NCI-H1436 (cell line): ENCODE measurements around the gene ZNG1F.
"Not testable (repeated sequence)": the region's sequence is repeated elsewhere in the genome, so short reads cannot be mapped to it uniquely, and the experiment has no call there.

Source experiments
- DNase-seq: peaks from one replicate; lab custom pipeline; 2025; lab: John Stamatoyannopoulos, UW

ZNG1F gene

GRCh38 chr9:41189217-41189616 lies at the start of gene ZNG1F:
Gene ZNG1F (minus strand): TSS chr9:41189317. CDS start chr9:41189258, 59 bp downstream.
- not testable (repeated sequence) for DNase-seq

- not testable (repeated sequence) for DNase-seq
Observed at GRCh38 chr9:41237110-41237749, 48.1 kb upstream of the ZNG1F start.

GRCh38 chr9:41236486-41237109 lies 47.5 kb upstream of the ZNG1F start:
- DNase-seq: not testable (repeated sequence)

- not testable (repeated sequence) for DNase-seq
Observed at GRCh38 chr9:41234811-41235805, 46.0 kb upstream of the ZNG1F start.

- DNase-seq: not testable (repeated sequence)
Observed at GRCh38 chr9:41234221-41234620, 45.1 kb upstream of the ZNG1F start.

- DNase-seq: not testable (repeated sequence)
Observed at GRCh38 chr9:41232326-41232725, 43.2 kb upstream of the ZNG1F start.

- DNase-seq: not testable (repeated sequence)
Observed at GRCh38 chr9:41230418-41230817, 41.3 kb upstream of the ZNG1F start.

GRCh38 chr9:41229408-41230401 lies 40.6 kb upstream of the ZNG1F start:
- DNase-seq: no peak

- DNase-seq: not testable (repeated sequence)
Observed at GRCh38 chr9:41219831-41220230, 30.7 kb upstream of the ZNG1F start.

GRCh38 chr9:41188439-41188838 lies 678 bp downstream of the ZNG1F start:
- DNase-seq: not testable (repeated sequence)

- DNase-seq: not testable (repeated sequence)
Observed at GRCh38 chr9:41174994-41175393, 14.1 kb downstream of the ZNG1F start.

GRCh38 chr9:41150116-41150515 lies 39.0 kb downstream of the ZNG1F start:
- DNase-seq: not testable (repeated sequence)

- DNase-seq: not testable (repeated sequence)
Observed at GRCh38 chr9:41141878-41142277, 47.2 kb downstream of the ZNG1F start.

GRCh38 chr9:41128581-41128980 lies 60.5 kb downstream of the ZNG1F start, which contains the start of gene FOXD4L6:
Gene FOXD4L6 (minus strand): TSS chr9:41128681. CDS start chr9:41128383, 298 bp downstream.
- not testable (repeated sequence) for DNase-seq

GRCh38 chr9:41126746-41127446 lies 62.2 kb downstream of the ZNG1F start:
- DNase-seq: not testable (repeated sequence)

- DNase-seq: not testable (repeated sequence)
Observed at GRCh38 chr9:41125936-41126335, 63.2 kb downstream of the ZNG1F start.

- DNase-seq: not testable (repeated sequence)
Observed at GRCh38 chr9:41125109-41125658, 63.9 kb downstream of the ZNG1F start.

- not testable (repeated sequence) for DNase-seq
Observed at GRCh38 chr9:41124250-41125108, 64.6 kb downstream of the ZNG1F start.

GRCh38 chr9:41123812-41124211 lies 65.3 kb downstream of the ZNG1F start:
- not testable (repeated sequence) for DNase-seq
